ENCODE data around the gene DNAJB12.

DNAJB12 gene

GRCh38 chr10:72315611-72316385, 38.9 kb downstream of the DNAJB12 start:
- TF ChIP-seq CTCF (conservative IDR thresholded peaks at IDR 0.05; ENCODE audit: low read length), result no peak
- peak; percentile 96 for DNase-seq (ENCODE audit: low read depth)
- no peak overlapping the region for H3K4me3 ChIP-seq (ENCODE audit: low read length)

- DNase-seq (ENCODE audit: low read depth), result no peak
- no peak for TF ChIP-seq CTCF (conservative IDR thresholded peaks at IDR 0.05; ENCODE audit: low read length)
- H3K4me3 ChIP-seq (ENCODE audit: low read length), result no peak overlapping the region
Observed at GRCh38 chr10:72315054-72315453, 39.7 kb downstream of the DNAJB12 start.

- no peak for DNase-seq (ENCODE audit: low read depth)
- no peak overlapping the region for H3K4me3 ChIP-seq (ENCODE audit: low read length)
- TF ChIP-seq CTCF (conservative IDR thresholded peaks at IDR 0.05; ENCODE audit: low read length), result no peak
Observed at GRCh38 chr10:72314263-72314662, 40.5 kb downstream of the DNAJB12 start.

GRCh38 chr10:72312865-72313391, 41.8 kb downstream of the DNAJB12 start:
- TF ChIP-seq CTCF (conservative IDR thresholded peaks at IDR 0.05; ENCODE audit: low read length), result no peak
- H3K4me3 ChIP-seq (ENCODE audit: low read length), result no peak overlapping the region
- DNase-seq (ENCODE audit: low read depth), result no peak

GRCh38 chr10:72311667-72312066, 43.1 kb downstream of the DNAJB12 start:
- no peak for DNase-seq (ENCODE audit: low read depth)
- TF ChIP-seq CTCF (conservative IDR thresholded peaks at IDR 0.05; ENCODE audit: low read length), result no peak
- H3K4me3 ChIP-seq (ENCODE audit: low read length), result no peak overlapping the region

GRCh38 chr10:72310636-72311035, 44.1 kb downstream of the DNAJB12 start:
- TF ChIP-seq CTCF (conservative IDR thresholded peaks at IDR 0.05; ENCODE audit: low read length), result no peak
- no peak overlapping the region for H3K4me3 ChIP-seq (ENCODE audit: low read length)
- no peak for DNase-seq (ENCODE audit: low read depth)

GRCh38 chr10:72310241-72310633, 44.5 kb downstream of the DNAJB12 start:
- no peak for DNase-seq (ENCODE audit: low read depth)

More at GRCh38 chr10:72310241-72310633, 44.5 kb downstream of the DNAJB12 start:
- TF ChIP-seq CTCF (conservative IDR thresholded peaks at IDR 0.05; ENCODE audit: low read length), result no peak
- no peak overlapping the region for H3K4me3 ChIP-seq (ENCODE audit: low read length)

Measured in AG10803 (cell line).